Sigmoid colon (tissue), 7 donors: ENCODE results near the gene PTH1R. TPM values are rescaled to one million over a fixed set of nuclear protein-coding genes. Genes with fewer than 3 reads are reported as not detected.
"Not testable (repeated sequence)": the region's sequence is repeated elsewhere in the genome, so short reads cannot be mapped to it uniquely, and the experiment has no call there.

ENCODE experiments used
- DNase-seq: peaks from one replicate; pipeline ENCODE4 v3.0.0-alpha.2; 2019
- H3K27ac ChIP-seq, 4 donors: fragments of 200-600 bp; sonication (generic); one replicate each; pipeline ENCODE4 v1.5.1; 2016 to 2019; ENCODE audit warnings: mild to moderate bottlenecking in 1 of 4
- H3K27me3 ChIP-seq, 3 donors: fragments of 200-600 bp; sonication (generic); one replicate each; pipeline ENCODE4 v1.5.1; 2019; ENCODE audit warnings: mild to moderate bottlenecking in 1 of 3
- H3K36me3 ChIP-seq, 4 donors: fragments of 200-600 bp; sonication (generic); one replicate each; pipeline ENCODE4 v1.5.1; 2016 to 2019
- H3K4me1 ChIP-seq, 4 donors: fragments of 200-600 bp; sonication (generic); one replicate each; pipeline ENCODE4 v1.5.1; 2017 to 2019
- H3K4me3 ChIP-seq, 4 donors: fragments of 200-600 bp; sonication (generic); one replicate each; pipeline ENCODE4 v1.5.1; 2017 to 2019; ENCODE audit warnings: mild to moderate bottlenecking in 2 of 4, moderate library complexity in 1 of 4
- H3K9me3 ChIP-seq, 4 donors: fragments of 200-600 bp in 3 of 4; sonication (generic) in 3 of 4; one replicate each; pipeline versions ENCODE4 v1.5.1 to v1.6.1; 2013 to 2019
- CTCF ChIP-seq, 4 experiments: fragments of 450-650 bp in 3 of 4; fragments of 200-600 bp in 1 of 4; IDR thresholded peaks; one replicate each; pipeline ENCODE4 v1.5.1; 2016 to 2019; ENCODE audit warnings: antibody characterized with exemption in 4 of 4, mild to moderate bottlenecking in 3 of 4, moderate library complexity in 2 of 4
- EP300 ChIP-seq, 4 donors: sonication (generic); formaldehyde crosslinking; IDR thresholded peaks; one replicate each; pipeline ENCODE4 v1.6.1; 2017; ENCODE audit warnings: antibody characterized with exemption in 4 of 4
- POLR2A ChIP-seq, 2 donors: fragments of 450-650 bp; IDR thresholded peaks; one replicate each; pipeline ENCODE4 v1.6.1; 2016; ENCODE audit warnings: antibody characterized with exemption in 2 of 2, mild to moderate bottlenecking in 2 of 2, moderate library complexity in 2 of 2
- POLR2AphosphoS5 ChIP-seq, 4 donors: sonication (generic); formaldehyde crosslinking; IDR thresholded peaks; one replicate each; pipeline ENCODE4 v1.6.1; 2017; ENCODE audit warnings: antibody characterized with exemption in 4 of 4
- WGBS, 2 donors: extraction: QIAGEN DNeasy Blood & Tissue Kit; methylation state at CpG; one replicate each; pipeline ENCODE4 v1.1.7; 2013; 5-methylcytosine and 5-hydroxymethylcytosine counted together
- intact Hi-C: fragments of 100-400 bp; cut with DNase I; formaldehyde crosslinking; loops from one replicate; pipeline ENCODE4 v1.15.1; 2023
- polyA plus RNA-seq, 3 donors: library from polyadenylated mRNA; stranded (reverse); fragments of 200-250 nt; gene quantifications; one replicate each; pipeline ENCODE4 v1.2.3, GENCODE V29; 2013
- total RNA-seq, 4 donors: library from RNA; depleted of rRNA; stranded (reverse); fragments of >200 nt; gene quantifications; one replicate each; pipeline ENCODE4 v1.1.0, GENCODE V29; 2016
- donor health status: healthy with polysubstance abuse.
- donor health status: Bipolar disorder and iron deficiency.
- donor health status: healthy.

Gene PTH1R
- total and polyA plus RNA-seq, 7 donors = 1.2 to 9.0 (median 4.6) TPM

- H3K4me3 ChIP-seq = no peak overlapping the region
- no peaks in the 10 kb centered on the region for H3K27me3 ChIP-seq
- TF ChIP-seq CTCF (IDR thresholded peaks at IDR 0.05) (no peak), EP300 (IDR thresholded peaks at IDR 0.05) (no peak)
- H3K36me3 ChIP-seq = no peaks in the 10 kb centered on the region
- DNase-seq = peak; percentile 64
- H3K9me3 ChIP-seq = no peaks in the 10 kb centered on the region
- WGBS, 2 donors = 28 to 70% methylated on average over 8 of the region's 8 CpGs
- H3K27ac ChIP-seq = no peak overlapping the region
- intact Hi-C loops = loop anchor here (1.0 kb wide), 1 partner anchor 43 kb away; no protein-coding TSS in a partner anchor
- peaks cover 0 to 22% (median 18%) of the 10 kb centered on the region in 4 donors for H3K4me1 ChIP-seq
Observed at GRCh38 chr3:46908986-46909534, 31.5 kb downstream of the PTH1R start.

GRCh38 chr3:46909535-46910161 lies 32.1 kb downstream of the PTH1R start:
- intact Hi-C loops = loop anchor here (1.0 to 10.0 kb wide), 2 partner anchors 43 to 415 kb away; no protein-coding TSS in a partner anchor
- Histone ChIP-seq H3K36me3 (no peaks in the 10 kb centered on the region), H3K4me3 (no peak overlapping the region), H3K4me1 (peaks cover 0 to 24% (median 19%) of the 10 kb centered on the region in 4 donors), H3K27ac (no peak overlapping the region), H3K9me3 (no peaks in the 10 kb centered on the region), H3K27me3 (no peaks in the 10 kb centered on the region)
- no peak for TF ChIP-seq POLR2A (IDR thresholded peaks at IDR 0.05)
- TF ChIP-seq EP300 (IDR thresholded peaks at IDR 0.05) = no peak
- TF ChIP-seq POLR2AphosphoS5 (IDR thresholded peaks at IDR 0.05) = peak in 1 of 4 donors; percentile 12
- TF ChIP-seq CTCF (IDR thresholded peaks at IDR 0.05) = peak; percentile 79 to 82 (median 80)
- 18 to 24% methylated on average over 18 of the region's 18 CpGs for WGBS, 2 donors
- peak; percentile 92 for DNase-seq

DNA sequence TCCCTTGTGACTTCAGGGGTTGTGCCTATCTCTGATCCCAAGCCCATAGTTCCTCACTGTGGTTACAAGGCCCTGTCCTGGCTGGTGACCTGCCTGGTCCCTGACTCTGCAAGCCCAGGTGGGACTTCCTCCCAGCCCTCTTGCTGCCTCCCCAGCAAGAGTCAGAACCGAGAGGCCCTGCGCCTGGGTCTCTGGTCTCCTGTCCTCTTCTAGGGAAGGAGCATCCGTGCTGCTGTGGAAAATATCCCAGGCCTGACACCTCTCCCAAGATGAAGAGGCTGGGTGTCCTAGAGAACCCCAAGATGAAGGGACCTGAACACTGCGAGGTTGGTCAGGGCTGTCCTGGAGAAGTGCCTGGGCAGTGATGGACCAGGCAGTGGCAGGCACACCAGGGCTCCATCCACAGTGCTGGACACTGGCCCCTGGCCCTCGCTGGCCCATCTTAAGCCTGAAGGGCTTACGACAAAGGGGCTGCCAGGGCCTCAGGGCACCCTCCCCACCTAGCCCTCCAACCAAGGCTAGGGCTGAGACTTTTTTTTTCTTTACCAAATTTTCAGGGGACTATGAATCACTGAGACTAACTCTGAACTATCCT lies 32.7 kb downstream of the PTH1R start:
- no peaks in the 10 kb centered on the region for H3K9me3 ChIP-seq
- H3K4me1 ChIP-seq = peaks cover 0 to 24% (median 19%) of the 10 kb centered on the region in 4 donors
- intact Hi-C loops = loop anchor here (10.0 kb wide), 1 partner anchor 415 kb away; no protein-coding TSS in a partner anchor
- peak; percentile 61 for DNase-seq
- 74 to 82% methylated on average over 6 of the region's 6 CpGs for WGBS, 2 donors
- no peaks in the 10 kb centered on the region for H3K36me3 ChIP-seq
- no peaks in the 10 kb centered on the region for H3K27me3 ChIP-seq
- no peak overlapping the region for H3K27ac ChIP-seq
- no peak for TF ChIP-seq POLR2AphosphoS5 (IDR thresholded peaks at IDR 0.05)
- no peak for TF ChIP-seq EP300 (IDR thresholded peaks at IDR 0.05)
- TF ChIP-seq POLR2A (IDR thresholded peaks at IDR 0.05) = no peak
- no peak overlapping the region for H3K4me3 ChIP-seq

- intact Hi-C loops = loop anchor here (10.0 kb wide), 1 partner anchor 414 kb away; no protein-coding TSS in a partner anchor
- H3K4me3 ChIP-seq, H3K27ac ChIP-seq, H3K9me3 ChIP-seq, H3K36me3 ChIP-seq, H3K27me3 ChIP-seq: not testable (repeated sequence)
- WGBS, 2 donors = 50 to 83% methylated on average over 10 of the region's 10 CpGs
- H3K4me1 ChIP-seq = peaks cover 0 to 24% (median 19%) of the 10 kb centered on the region in 4 donors
- DNase-seq = peak; percentile 22
Observed at GRCh38 chr3:46910914-46911313, 33.4 kb downstream of the PTH1R start.

DNA sequence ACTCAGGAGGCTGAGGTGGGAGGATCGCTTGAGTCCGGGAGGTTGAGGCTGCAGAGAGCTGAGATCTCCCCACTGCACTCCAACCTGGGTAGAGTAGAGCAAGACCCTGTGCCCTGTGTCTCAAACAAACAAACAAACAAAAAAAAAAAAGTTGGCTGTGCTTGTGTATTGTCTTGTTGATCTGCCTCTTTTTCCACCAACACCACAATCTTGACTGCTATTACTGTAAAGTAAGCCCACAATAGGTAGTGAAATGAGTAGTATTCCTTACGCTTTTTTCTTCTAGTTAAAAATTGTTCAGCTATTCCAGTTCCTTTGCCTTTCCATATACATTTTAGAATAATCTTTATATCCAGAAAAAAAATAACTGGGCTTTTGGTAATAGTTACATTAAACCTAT lies 35.5 kb downstream of the PTH1R start:
- intact Hi-C loops = loop anchor here (10.0 kb wide), 1 partner anchor 412 kb away; no protein-coding TSS in a partner anchor
- Histone ChIP-seq H3K27ac (no peak overlapping the region), H3K4me3 (no peak overlapping the region), H3K36me3 (peaks cover 0 to 18% (median 4%) of the 10 kb centered on the region in 4 donors), H3K27me3 (no peaks in the 10 kb centered on the region), H3K4me1 (peaks cover 0 to 24% (median 19%) of the 10 kb centered on the region in 4 donors), H3K9me3 (no peaks in the 10 kb centered on the region)
- no peak for TF ChIP-seq CTCF (IDR thresholded peaks at IDR 0.05)
- no peak for TF ChIP-seq EP300 (IDR thresholded peaks at IDR 0.05)
- no peak for TF ChIP-seq POLR2AphosphoS5 (IDR thresholded peaks at IDR 0.05)
- 92 to 93% methylated on average over 3 of the region's 3 CpGs for WGBS, 2 donors
- DNase-seq = no peak
